Ishikawa (cell line): ENCODE measurements around the gene SMPD1.

Experiments
- CREB1 ChIP-seq: IDR thresholded peaks from 2 replicates; pipeline ENCODE4 v1.6.1; 2012; ENCODE audit warnings: low read depth
- EGR1 ChIP-seq: IDR thresholded peaks from 2 replicates; pipeline ENCODE4 v1.6.1; 2012
- MAX ChIP-seq: IDR thresholded peaks from 2 replicates; pipeline ENCODE4 v1.6.1; 2012
- RAD21 ChIP-seq: IDR thresholded peaks from 2 replicates; pipeline ENCODE4 v1.6.1; 2012; ENCODE audit warnings: low read depth
- REST ChIP-seq: IDR thresholded peaks from 2 replicates; pipeline ENCODE4 v1.6.1; 2012; ENCODE audit warnings: low read depth, mild to moderate bottlenecking
- TAF1 ChIP-seq: IDR thresholded peaks from 2 replicates; pipeline ENCODE4 v1.6.1; 2012; ENCODE audit warnings: low read depth, mild to moderate bottlenecking
- TCF12 ChIP-seq: IDR thresholded peaks from 2 replicates; pipeline ENCODE4 v1.6.1; 2012; ENCODE audit warnings: low read depth
- ZBTB7A ChIP-seq: IDR thresholded peaks from 2 replicates; pipeline ENCODE4 v1.6.1; 2012; ENCODE audit warnings: low read depth

GRCh38 chr11:6356503-6357055 is 33.7 kb upstream of the SMPD1 start:
- TF ChIP-seq TAF1 (no peak), MAX (no peak), ZBTB7A (no peak), REST (no peak), CREB1 (no peak), EGR1 (no peak), TCF12 (no peak), RAD21 (no peak)
